Measurements from ENCODE around the gene RBM38.

The RBM38 gene

GRCh38 chr20:57433657-57434389 lies 42.6 kb downstream of the RBM38 start:
- DNase-seq (ENCODE audit: low read depth) = no peak
- TF ChIP-seq, protein P1, sequence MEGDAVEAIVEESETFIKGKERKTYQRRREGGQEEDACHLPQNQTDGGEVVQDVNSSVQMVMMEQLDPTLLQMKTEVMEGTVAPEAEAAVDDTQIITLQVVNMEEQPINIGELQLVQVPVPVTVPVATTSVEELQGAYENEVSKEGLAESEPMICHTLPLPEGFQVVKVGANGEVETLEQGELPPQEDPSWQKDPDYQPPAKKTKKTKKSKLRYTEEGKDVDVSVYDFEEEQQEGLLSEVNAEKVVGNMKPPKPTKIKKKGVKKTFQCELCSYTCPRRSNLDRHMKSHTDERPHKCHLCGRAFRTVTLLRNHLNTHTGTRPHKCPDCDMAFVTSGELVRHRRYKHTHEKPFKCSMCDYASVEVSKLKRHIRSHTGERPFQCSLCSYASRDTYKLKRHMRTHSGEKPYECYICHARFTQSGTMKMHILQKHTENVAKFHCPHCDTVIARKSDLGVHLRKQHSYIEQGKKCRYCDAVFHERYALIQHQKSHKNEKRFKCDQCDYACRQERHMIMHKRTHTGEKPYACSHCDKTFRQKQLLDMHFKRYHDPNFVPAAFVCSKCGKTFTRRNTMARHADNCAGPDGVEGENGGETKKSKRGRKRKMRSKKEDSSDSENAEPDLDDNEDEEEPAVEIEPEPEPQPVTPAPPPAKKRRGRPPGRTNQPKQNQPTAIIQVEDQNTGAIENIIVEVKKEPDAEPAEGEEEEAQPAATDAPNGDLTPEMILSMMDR (IDR thresholded peaks at IDR 0.05; ENCODE audit: insufficient read depth, low read depth, low read length, missing control alignments) = no peak
- no peak overlapping the region for H3K4me3 ChIP-seq (ENCODE audit: low read depth, low read length)

DNA sequence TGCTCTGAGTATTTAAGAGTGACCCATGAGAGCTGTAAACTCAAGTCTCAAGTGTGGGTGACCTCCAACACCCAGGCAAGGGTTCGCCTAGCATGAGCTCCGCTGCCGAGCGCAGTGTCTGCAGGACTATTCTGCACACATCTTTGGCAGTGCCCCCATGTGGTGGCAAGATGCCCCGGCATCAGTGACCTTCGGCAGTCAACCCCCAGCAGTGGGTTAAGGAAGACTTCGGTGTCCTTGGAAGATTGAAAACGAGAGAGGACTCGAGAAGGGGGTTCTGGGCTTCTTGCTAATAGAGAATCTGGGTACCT lies 43.1 kb downstream of the RBM38 start:
- DNase-seq (ENCODE audit: low read depth) = peak; percentile 22
- H3K4me3 ChIP-seq (ENCODE audit: low read depth, low read length) = no peak overlapping the region
- TF ChIP-seq, protein P1 (IDR thresholded peaks at IDR 0.05; ENCODE audit: insufficient read depth, low read depth, low read length, missing control alignments) = peak; percentile 1

- TF ChIP-seq, protein P1 (IDR thresholded peaks at IDR 0.05; ENCODE audit: insufficient read depth, low read depth, low read length, missing control alignments) = no peak
- no peak for DNase-seq (ENCODE audit: low read depth)
- no peak overlapping the region for H3K4me3 ChIP-seq (ENCODE audit: low read depth, low read length)
Observed at GRCh38 chr20:57435105-57435497, 43.9 kb downstream of the RBM38 start.

- no peak overlapping the region for H3K4me3 ChIP-seq (ENCODE audit: low read depth, low read length)
- TF ChIP-seq, protein P1 (IDR thresholded peaks at IDR 0.05; ENCODE audit: insufficient read depth, low read depth, low read length, missing control alignments) = no peak
- peak; percentile 42 for DNase-seq (ENCODE audit: low read depth)
Observed at GRCh38 chr20:57435498-57436222, 44.5 kb downstream of the RBM38 start.

DNA sequence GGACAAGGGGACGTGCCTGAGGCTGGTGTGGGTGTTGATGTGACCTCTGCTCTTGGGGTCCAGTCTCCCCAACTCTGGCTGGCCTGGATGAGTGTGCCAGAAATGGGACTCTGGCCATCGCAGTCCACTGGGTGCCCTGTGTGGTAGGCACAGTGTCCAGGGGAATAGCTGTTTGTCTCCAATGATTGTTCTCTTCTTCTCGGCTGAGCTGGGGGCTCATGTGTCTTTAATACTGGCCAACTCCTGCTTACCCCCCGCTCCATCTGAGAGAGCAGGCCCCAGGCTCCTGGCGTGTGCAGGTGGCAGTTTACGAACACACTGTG lies 45.0 kb downstream of the RBM38 start:
- DNase-seq (ENCODE audit: low read depth) = no peak
- H3K4me3 ChIP-seq (ENCODE audit: low read depth, low read length) = no peak overlapping the region
- TF ChIP-seq, protein P1 (IDR thresholded peaks at IDR 0.05; ENCODE audit: insufficient read depth, low read depth, low read length, missing control alignments) = no peak

- TF ChIP-seq, protein P1 (IDR thresholded peaks at IDR 0.05; ENCODE audit: insufficient read depth, low read depth, low read length, missing control alignments) = no peak
- H3K4me3 ChIP-seq (ENCODE audit: low read depth, low read length) = no peak overlapping the region
- no peak for DNase-seq (ENCODE audit: low read depth)
Observed at GRCh38 chr20:57437267-57437666, 46.1 kb downstream of the RBM38 start.
